ENCODE data around the gene PDLIM1.

DNA sequence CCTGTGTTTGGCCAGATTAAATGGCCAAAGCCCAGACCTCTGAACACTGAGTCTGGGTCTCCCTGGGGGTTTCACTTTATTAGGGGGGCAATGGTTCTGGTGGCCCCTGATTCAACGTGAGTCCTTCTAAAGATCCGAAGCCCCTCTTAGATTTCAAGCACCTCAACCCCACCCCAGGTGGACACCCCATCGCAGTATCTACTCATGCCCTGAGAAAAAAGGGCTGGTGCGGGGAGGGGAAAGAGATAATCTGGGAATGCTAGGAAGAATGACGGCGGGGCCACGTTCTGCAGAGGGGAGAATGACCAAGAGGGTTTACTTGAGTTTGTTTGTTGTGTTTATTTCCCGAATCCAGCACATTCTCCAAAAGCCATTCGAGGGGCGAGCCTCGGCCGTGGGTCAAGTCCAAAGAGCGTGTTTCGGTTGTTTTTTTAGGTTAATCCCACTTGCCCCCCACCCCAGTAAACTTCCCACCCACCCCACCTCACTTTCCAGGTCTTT, 832 bp downstream of the PDLIM1 start:
- TF ChIP-seq, protein P1, sequence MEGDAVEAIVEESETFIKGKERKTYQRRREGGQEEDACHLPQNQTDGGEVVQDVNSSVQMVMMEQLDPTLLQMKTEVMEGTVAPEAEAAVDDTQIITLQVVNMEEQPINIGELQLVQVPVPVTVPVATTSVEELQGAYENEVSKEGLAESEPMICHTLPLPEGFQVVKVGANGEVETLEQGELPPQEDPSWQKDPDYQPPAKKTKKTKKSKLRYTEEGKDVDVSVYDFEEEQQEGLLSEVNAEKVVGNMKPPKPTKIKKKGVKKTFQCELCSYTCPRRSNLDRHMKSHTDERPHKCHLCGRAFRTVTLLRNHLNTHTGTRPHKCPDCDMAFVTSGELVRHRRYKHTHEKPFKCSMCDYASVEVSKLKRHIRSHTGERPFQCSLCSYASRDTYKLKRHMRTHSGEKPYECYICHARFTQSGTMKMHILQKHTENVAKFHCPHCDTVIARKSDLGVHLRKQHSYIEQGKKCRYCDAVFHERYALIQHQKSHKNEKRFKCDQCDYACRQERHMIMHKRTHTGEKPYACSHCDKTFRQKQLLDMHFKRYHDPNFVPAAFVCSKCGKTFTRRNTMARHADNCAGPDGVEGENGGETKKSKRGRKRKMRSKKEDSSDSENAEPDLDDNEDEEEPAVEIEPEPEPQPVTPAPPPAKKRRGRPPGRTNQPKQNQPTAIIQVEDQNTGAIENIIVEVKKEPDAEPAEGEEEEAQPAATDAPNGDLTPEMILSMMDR (IDR thresholded peaks at IDR 0.05): no peak
- TF ChIP-seq ZFX (IDR thresholded peaks at IDR 0.05; ENCODE audit: borderline replicate concordance): no peak
